HCT116 (cell line): ENCODE data around the gene LSP1. TPM values are rescaled to one million over a fixed set of nuclear protein-coding genes. Genes with fewer than 3 reads are reported as not detected.

Experiments
- ATAC-seq: fragments of 200-7000 bp; cut with Tn5 transposase; 2 replicates; pipeline ENCODE4 v1.9.1; 2020; ENCODE audit warnings: mild to moderate bottlenecking, moderate library complexity
- BruUV-seq: library from RNA; stranded (reverse); fragments of 400-500 nt; replicated peaks from 2 replicates; lab custom pipeline; 2021; lab: Mats Ljungman, UMichigan
- CTCF ChIA-PET: fragments of 300-600 bp; sonication (Branson Sonifier 250); formaldehyde crosslinking; loops from one replicate; lab custom pipeline; 2021; ENCODE audit warnings: antibody characterized with exemption; lab: Charles Lee
- POLR2A ChIA-PET: fragments of 300-600, 350-600 bp; sonication (Branson Sonifier 250); formaldehyde crosslinking; loops from one replicate; lab custom pipeline; 2021; ENCODE audit warnings: antibody characterized with exemption; lab: Charles Lee
- RAD21 ChIA-PET, 2 experiments: fragments of 300-600 bp; sonication (Branson Sonifier 250); formaldehyde crosslinking; loops; one replicate each; lab custom pipeline; 2023; ENCODE audit warnings: low total read pairs in 2 of 2; ENCODE audit not compliant: uncharacterized antibody in 2 of 2, unreplicated experiment in 2 of 2, low non-redundant PET in 1 of 2; lab: Charles Lee
- DNase-seq: peaks from one replicate; pipeline ENCODE4 v3.0.0-alpha.2; 2010; ENCODE audit warnings: low read depth, low spot score
- H2AFZ ChIP-seq: fragments of 200-600 bp; shearing (Covaris generic), sonication (generic); 2 replicates; pipeline ENCODE4 v1.6.1; 2017; ENCODE audit warnings: low read depth, mixed run types, mixed read lengths, antibody characterized with exemption, low read length; ENCODE audit not compliant: poor library complexity, severe bottlenecking
- H3K27ac ChIP-seq: 2 replicates; pipeline ENCODE4 v1.5.1; 2012; ENCODE audit warnings: low read depth, low read length
- H3K27me3 ChIP-seq: fragments of 200-600 bp; sonication (generic); 2 replicates; pipeline ENCODE4 v1.6.1; 2016; ENCODE audit warnings: mixed run types, low read length, mixed read lengths; ENCODE audit not compliant: insufficient read depth
- H3K36me3 ChIP-seq, 2 experiments: fragments of 200-500 bp in 1 of 2; fragments of 200-600 bp in 1 of 2; sonication (Bioruptor generic) in 1 of 2; sonication (generic) in 1 of 2; 2 replicates each; pipeline versions ENCODE4 v1.5.1 to v1.6.1; 2014 to 2016; ENCODE audit warnings: low read length in 2 of 2, inconsistent platforms in 1 of 2, mixed read lengths in 1 of 2, mixed run types in 1 of 2; ENCODE audit not compliant: insufficient read depth in 2 of 2, control insufficient read depth in 1 of 2
- H3K4me1 ChIP-seq, 2 experiments: fragments of 200-600 bp in 1 of 2; sonication (generic) in 1 of 2; 2 replicates each; pipeline versions ENCODE4 v1.5.1 to v1.6.1; 2012 to 2017; ENCODE audit warnings: low read length in 2 of 2, inconsistent platforms in 1 of 2, mild to moderate bottlenecking in 1 of 2, mixed read lengths in 1 of 2, mixed run types in 1 of 2, moderate library complexity in 1 of 2; ENCODE audit not compliant: insufficient read depth in 2 of 2, control insufficient read depth in 1 of 2
- H3K4me2 ChIP-seq: fragments of 200-600 bp; sonication (generic); 2 replicates; pipeline ENCODE4 v1.6.1; 2017; ENCODE audit warnings: mixed run types, low read length, mixed read lengths
- H3K4me3 ChIP-seq, 2 experiments: fragments of 200-600 bp in 1 of 2; sonication (generic) in 1 of 2; replicated peaks in 1 of 2; 2 replicates each; pipeline ENCODE4 v1.5.1; 2011 to 2016; ENCODE audit warnings: low read length in 2 of 2, control low read depth in 1 of 2, low read depth in 1 of 2, mild to moderate bottlenecking in 1 of 2, mixed read lengths in 1 of 2, mixed run types in 1 of 2
- H3K79me2 ChIP-seq: fragments of 200-600 bp; sonication (generic); 2 replicates; pipeline ENCODE4 v1.6.1; 2017; ENCODE audit warnings: mild to moderate bottlenecking, mixed run types, low read length, moderate library complexity, mixed read lengths; ENCODE audit not compliant: insufficient read depth
- H3K9ac ChIP-seq: fragments of 200-600 bp; sonication (generic); 2 replicates; pipeline ENCODE4 v1.6.1; 2016; ENCODE audit warnings: low read length, mixed read lengths
- H3K9me2 ChIP-seq: fragments of 200-600 bp; sonication (generic), shearing (Covaris generic); 2 replicates; pipeline ENCODE4 v1.6.1; 2017; ENCODE audit warnings: mixed run types, mild to moderate bottlenecking, moderate library complexity; ENCODE audit not compliant: insufficient read depth
- H3K9me3 ChIP-seq, 2 experiments: fragments of 200-500 bp in 1 of 2; fragments of 200-600 bp in 1 of 2; sonication (Bioruptor generic) in 1 of 2; sonication (generic) in 1 of 2; 2 replicates each; pipeline ENCODE4 v1.6.1; 2014 to 2017; ENCODE audit warnings: low read length in 2 of 2, mixed read lengths in 2 of 2, inconsistent platforms in 1 of 2, low read depth in 1 of 2, mild to moderate bottlenecking in 1 of 2, mixed run types in 1 of 2, moderate library complexity in 1 of 2; ENCODE audit not compliant: control insufficient read depth in 1 of 2, insufficient read depth in 1 of 2
- H4K20me1 ChIP-seq: fragments of 200-600 bp; sonication (generic), shearing (Covaris generic); 2 replicates; pipeline ENCODE4 v1.6.1; 2017; ENCODE audit warnings: mixed run types, mild to moderate bottlenecking, moderate library complexity; ENCODE audit not compliant: insufficient read depth
- CBX3 ChIP-seq: IDR thresholded peaks from 2 replicates; pipeline ENCODE4 v1.6.1; 2012; ENCODE audit warnings: low read depth
- EGR1 ChIP-seq: IDR thresholded peaks from 2 replicates; pipeline ENCODE4 v1.6.1; 2012; ENCODE audit warnings: low read depth
- ELF1 ChIP-seq: IDR thresholded peaks from 2 replicates; pipeline ENCODE4 v1.6.1; 2012; ENCODE audit warnings: low read depth, borderline replicate concordance
- EZH2 ChIP-seq: fragments of 200-600 bp; sonication (generic); IDR thresholded peaks from 2 replicates; pipeline ENCODE4 v1.6.1; 2017; ENCODE audit warnings: antibody characterized with exemption, mixed run types
- FOSL1 ChIP-seq: IDR thresholded peaks from 2 replicates; pipeline ENCODE4 v1.6.1; 2012; ENCODE audit warnings: low read depth
- POLR2AphosphoS5 ChIP-seq: IDR thresholded peaks from 2 replicates; pipeline ENCODE4 v1.6.1; 2011; ENCODE audit warnings: mild to moderate bottlenecking, low read depth, low read length, moderate library complexity
- SIN3A ChIP-seq: IDR thresholded peaks from 2 replicates; pipeline ENCODE4 v1.6.1; 2012; ENCODE audit warnings: low read depth
- SP1 ChIP-seq: IDR thresholded peaks from 2 replicates; pipeline ENCODE4 v1.6.1; 2012; ENCODE audit warnings: low read depth
- SRF ChIP-seq: IDR thresholded peaks from 2 replicates; pipeline ENCODE4 v1.6.1; 2012; ENCODE audit warnings: low read depth
- TCF7L2 ChIP-seq: IDR thresholded peaks from 2 replicates; pipeline ENCODE4 v1.7.0; 2011; ENCODE audit warnings: borderline replicate concordance, inconsistent platforms; ENCODE audit not compliant: insufficient read depth, insufficient read length; ENCODE audit errors: extremely low read depth
- YY1 ChIP-seq: IDR thresholded peaks from 2 replicates; pipeline ENCODE4 v1.6.1; 2011; ENCODE audit warnings: low read length, low read depth, moderate library complexity, mild to moderate bottlenecking; ENCODE audit not compliant: insufficient replicate concordance; ENCODE audit errors: extremely low read depth
- ZFX ChIP-seq: fragments of 450-650 bp; IDR thresholded peaks from 2 replicates; pipeline ENCODE4 v1.6.1; 2017
- ZNF274 ChIP-seq: fragments of 200-500 bp; sonication (Bioruptor generic); IDR thresholded peaks from 2 replicates; pipeline ENCODE4 v1.6.1; 2014; ENCODE audit warnings: mild to moderate bottlenecking, low read depth, low read length, inconsistent platforms
- intact Hi-C: fragments of 100-400 bp; cut with micrococcal nuclease; formaldehyde crosslinking; loops from 2 replicates; pipeline ENCODE4 v1.10.0; 2022
- total RNA-seq: library from RNA; stranded (reverse); gene quantifications from one replicate; pipeline ENCODE4 v1.2.1, GENCODE V29; 2021; ENCODE audit not compliant: unreplicated experiment
- TF ChIP-seq, protein P1 (sequence below), 3 experiments: fragments of 200-600 bp in 1 of 3; sonication (generic) in 1 of 3; IDR thresholded peaks in 2 of 3; conservative IDR thresholded peaks in 1 of 3; 2 replicates each; pipeline ENCODE4 v1.5.1; 2012 to 2017; ENCODE audit warnings: low read depth in 2 of 3, low read length in 2 of 3, antibody characterized with exemption in 1 of 3, borderline replicate concordance in 1 of 3, control low read depth in 1 of 3, mild to moderate bottlenecking in 1 of 3, mixed read lengths in 1 of 3, mixed run types in 1 of 3, moderate library complexity in 1 of 3; ENCODE audit not compliant: insufficient read depth in 1 of 3
- TF ChIP-seq, protein P2 (sequence below): IDR thresholded peaks from 2 replicates; pipeline ENCODE4 v1.6.1; 2012
- TF ChIP-seq, protein P3 (sequence below): IDR thresholded peaks from 2 replicates; pipeline ENCODE4 v1.6.1; 2011; ENCODE audit warnings: mild to moderate bottlenecking, low read length, moderate library complexity; ENCODE audit not compliant: insufficient replicate concordance; ENCODE audit errors: extremely low read depth
- TF ChIP-seq, protein P4 (sequence below): IDR thresholded peaks from 2 replicates; pipeline ENCODE4 v1.6.1; 2012
- TF ChIP-seq, protein P5 (sequence below): IDR thresholded peaks from 2 replicates; pipeline ENCODE4 v1.6.1; 2012; ENCODE audit warnings: low read depth

The LSP1 gene
- total RNA-seq, 1 experiment from 2014 or later = 1.3 TPM

DNA sequence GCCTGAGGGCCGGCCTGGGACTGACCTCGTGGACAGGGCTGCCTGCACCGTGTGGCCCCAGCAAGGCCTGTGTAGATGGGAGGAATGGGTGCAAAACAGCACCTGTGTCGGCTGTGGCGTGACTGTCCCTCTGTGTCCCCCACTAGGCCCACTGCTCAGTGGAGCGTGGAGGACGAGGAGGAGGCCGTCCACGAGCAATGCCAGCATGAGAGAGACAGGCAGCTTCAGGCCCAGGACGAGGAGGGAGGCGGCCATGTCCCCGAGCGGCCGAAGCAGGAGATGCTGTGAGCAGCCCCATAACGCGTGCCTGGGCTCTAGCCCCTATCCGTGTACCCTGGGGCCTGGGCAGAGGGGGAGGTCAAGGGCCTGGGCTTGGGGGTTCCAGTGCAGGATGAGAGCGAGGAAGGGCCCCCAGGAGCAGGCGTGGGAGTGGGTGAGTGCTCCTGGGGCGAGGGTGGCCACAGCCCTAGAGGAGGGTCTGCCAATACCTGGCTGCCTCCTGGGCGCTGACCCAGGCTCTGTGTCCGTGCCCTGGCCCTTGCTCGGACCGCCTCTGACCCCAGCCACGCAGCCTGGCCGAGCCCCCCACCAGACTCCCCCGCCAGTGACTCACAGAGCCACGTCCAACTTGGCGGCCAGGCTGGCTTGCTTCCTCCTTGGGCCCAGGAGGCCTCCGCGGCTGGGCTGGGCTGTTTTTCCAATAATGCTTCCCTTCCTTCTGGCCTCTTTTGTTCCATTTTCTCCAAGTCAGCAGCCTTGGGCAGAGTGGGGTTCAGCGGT lies 27.2 kb downstream of the LSP1 start:
- intact Hi-C loops = loop anchor here (5.0 kb wide), 2 partner anchors 37 to 228 kb away; partner anchors contain the start of gene TNNT3
- H3K9me2 ChIP-seq = no peaks in the 10 kb centered on the region
- H2AFZ ChIP-seq = no peak overlapping the region
- no peak for DNase-seq
- H3K27ac ChIP-seq = no peak overlapping the region
- ChIA-PET POLR2A (no interaction called here), RAD21 (no interaction called here), CTCF (no interaction called here)
- TF ChIP-seq ZNF274 (no peak), CBX3 (no peak), SRF (no peak), SP1 (no peak), ELF1 (no peak), TCF7L2 (no peak), ZFX (no peak), EGR1 (no peak), EZH2 (no peak), POLR2AphosphoS5 (no peak), FOSL1 (no peak), YY1 (no peak), SIN3A (no peak)
- TF ChIP-seq, protein P1, sequence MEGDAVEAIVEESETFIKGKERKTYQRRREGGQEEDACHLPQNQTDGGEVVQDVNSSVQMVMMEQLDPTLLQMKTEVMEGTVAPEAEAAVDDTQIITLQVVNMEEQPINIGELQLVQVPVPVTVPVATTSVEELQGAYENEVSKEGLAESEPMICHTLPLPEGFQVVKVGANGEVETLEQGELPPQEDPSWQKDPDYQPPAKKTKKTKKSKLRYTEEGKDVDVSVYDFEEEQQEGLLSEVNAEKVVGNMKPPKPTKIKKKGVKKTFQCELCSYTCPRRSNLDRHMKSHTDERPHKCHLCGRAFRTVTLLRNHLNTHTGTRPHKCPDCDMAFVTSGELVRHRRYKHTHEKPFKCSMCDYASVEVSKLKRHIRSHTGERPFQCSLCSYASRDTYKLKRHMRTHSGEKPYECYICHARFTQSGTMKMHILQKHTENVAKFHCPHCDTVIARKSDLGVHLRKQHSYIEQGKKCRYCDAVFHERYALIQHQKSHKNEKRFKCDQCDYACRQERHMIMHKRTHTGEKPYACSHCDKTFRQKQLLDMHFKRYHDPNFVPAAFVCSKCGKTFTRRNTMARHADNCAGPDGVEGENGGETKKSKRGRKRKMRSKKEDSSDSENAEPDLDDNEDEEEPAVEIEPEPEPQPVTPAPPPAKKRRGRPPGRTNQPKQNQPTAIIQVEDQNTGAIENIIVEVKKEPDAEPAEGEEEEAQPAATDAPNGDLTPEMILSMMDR (IDR thresholded peaks at IDR 0.05 in 2 of 3, conservative IDR thresholded peaks at IDR 0.05 in 1 of 3; ENCODE audit: borderline replicate concordance in 1 of 3, insufficient read depth in 1 of 3, low read depth in 2 of 3, low read length in 2 of 3) = no peak
- TF ChIP-seq, protein P2, sequence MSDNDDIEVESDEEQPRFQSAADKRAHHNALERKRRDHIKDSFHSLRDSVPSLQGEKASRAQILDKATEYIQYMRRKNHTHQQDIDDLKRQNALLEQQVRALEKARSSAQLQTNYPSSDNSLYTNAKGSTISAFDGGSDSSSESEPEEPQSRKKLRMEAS = no peak
- TF ChIP-seq, protein P3, sequence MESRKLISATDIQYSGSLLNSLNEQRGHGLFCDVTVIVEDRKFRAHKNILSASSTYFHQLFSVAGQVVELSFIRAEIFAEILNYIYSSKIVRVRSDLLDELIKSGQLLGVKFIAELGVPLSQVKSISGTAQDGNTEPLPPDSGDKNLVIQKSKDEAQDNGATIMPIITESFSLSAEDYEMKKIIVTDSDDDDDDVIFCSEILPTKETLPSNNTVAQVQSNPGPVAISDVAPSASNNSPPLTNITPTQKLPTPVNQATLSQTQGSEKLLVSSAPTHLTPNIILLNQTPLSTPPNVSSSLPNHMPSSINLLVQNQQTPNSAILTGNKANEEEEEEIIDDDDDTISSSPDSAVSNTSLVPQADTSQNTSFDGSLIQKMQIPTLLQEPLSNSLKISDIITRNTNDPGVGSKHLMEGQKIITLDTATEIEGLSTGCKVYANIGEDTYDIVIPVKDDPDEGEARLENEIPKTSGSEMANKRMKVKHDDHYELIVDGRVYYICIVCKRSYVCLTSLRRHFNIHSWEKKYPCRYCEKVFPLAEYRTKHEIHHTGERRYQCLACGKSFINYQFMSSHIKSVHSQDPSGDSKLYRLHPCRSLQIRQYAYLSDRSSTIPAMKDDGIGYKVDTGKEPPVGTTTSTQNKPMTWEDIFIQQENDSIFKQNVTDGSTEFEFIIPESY = no peak
- TF ChIP-seq, protein P4, sequence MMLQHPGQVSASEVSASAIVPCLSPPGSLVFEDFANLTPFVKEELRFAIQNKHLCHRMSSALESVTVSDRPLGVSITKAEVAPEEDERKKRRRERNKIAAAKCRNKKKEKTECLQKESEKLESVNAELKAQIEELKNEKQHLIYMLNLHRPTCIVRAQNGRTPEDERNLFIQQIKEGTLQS = no peak
- TF ChIP-seq, protein P5, sequence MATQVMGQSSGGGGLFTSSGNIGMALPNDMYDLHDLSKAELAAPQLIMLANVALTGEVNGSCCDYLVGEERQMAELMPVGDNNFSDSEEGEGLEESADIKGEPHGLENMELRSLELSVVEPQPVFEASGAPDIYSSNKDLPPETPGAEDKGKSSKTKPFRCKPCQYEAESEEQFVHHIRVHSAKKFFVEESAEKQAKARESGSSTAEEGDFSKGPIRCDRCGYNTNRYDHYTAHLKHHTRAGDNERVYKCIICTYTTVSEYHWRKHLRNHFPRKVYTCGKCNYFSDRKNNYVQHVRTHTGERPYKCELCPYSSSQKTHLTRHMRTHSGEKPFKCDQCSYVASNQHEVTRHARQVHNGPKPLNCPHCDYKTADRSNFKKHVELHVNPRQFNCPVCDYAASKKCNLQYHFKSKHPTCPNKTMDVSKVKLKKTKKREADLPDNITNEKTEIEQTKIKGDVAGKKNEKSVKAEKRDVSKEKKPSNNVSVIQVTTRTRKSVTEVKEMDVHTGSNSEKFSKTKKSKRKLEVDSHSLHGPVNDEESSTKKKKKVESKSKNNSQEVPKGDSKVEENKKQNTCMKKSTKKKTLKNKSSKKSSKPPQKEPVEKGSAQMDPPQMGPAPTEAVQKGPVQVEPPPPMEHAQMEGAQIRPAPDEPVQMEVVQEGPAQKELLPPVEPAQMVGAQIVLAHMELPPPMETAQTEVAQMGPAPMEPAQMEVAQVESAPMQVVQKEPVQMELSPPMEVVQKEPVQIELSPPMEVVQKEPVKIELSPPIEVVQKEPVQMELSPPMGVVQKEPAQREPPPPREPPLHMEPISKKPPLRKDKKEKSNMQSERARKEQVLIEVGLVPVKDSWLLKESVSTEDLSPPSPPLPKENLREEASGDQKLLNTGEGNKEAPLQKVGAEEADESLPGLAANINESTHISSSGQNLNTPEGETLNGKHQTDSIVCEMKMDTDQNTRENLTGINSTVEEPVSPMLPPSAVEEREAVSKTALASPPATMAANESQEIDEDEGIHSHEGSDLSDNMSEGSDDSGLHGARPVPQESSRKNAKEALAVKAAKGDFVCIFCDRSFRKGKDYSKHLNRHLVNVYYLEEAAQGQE = no peak
- H3K4me3 ChIP-seq = no peak overlapping the region
- peaks cover 0 to 4% of the 10 kb centered on the region in 2 experiments; a peak in 1 of 4 replicates for H3K4me1 ChIP-seq
- BruUV-seq = no TSS peak
- ATAC-seq = no peak
- H3K79me2 ChIP-seq = no peaks in the 10 kb centered on the region
- H3K4me2 ChIP-seq = no peak overlapping the region
- no peaks in the 10 kb centered on the region for H4K20me1 ChIP-seq
- no peaks in the 10 kb centered on the region for H3K36me3 ChIP-seq
- H3K9ac ChIP-seq = no peak overlapping the region
- H3K9me3 ChIP-seq = no peaks in the 10 kb centered on the region
- H3K27me3 ChIP-seq = 0 out of 2 replicates have a peak, but pooled peaks cover 2% of the 10 kb centered on the region
